HFF-Myc (cell line): ENCODE measurements around the gene MR1.

Experiments
- DNase-seq: peaks from one replicate; pipeline ENCODE4 v3.0.0-alpha.2; 2011; ENCODE audit warnings: low read depth; ENCODE audit errors: extremely low read depth
- H3K4me3 ChIP-seq: replicated peaks from 2 replicates; pipeline ENCODE4 v1.5.1; 2011; ENCODE audit warnings: low read depth, mild to moderate bottlenecking, control low read depth, low read length
- TF ChIP-seq, protein P1 (sequence below): IDR thresholded peaks from 2 replicates; pipeline ENCODE4 v1.5.1; 2012; ENCODE audit warnings: mild to moderate bottlenecking, low read depth, low read length, control low read depth; ENCODE audit errors: missing control alignments

The MR1 gene

DNA sequence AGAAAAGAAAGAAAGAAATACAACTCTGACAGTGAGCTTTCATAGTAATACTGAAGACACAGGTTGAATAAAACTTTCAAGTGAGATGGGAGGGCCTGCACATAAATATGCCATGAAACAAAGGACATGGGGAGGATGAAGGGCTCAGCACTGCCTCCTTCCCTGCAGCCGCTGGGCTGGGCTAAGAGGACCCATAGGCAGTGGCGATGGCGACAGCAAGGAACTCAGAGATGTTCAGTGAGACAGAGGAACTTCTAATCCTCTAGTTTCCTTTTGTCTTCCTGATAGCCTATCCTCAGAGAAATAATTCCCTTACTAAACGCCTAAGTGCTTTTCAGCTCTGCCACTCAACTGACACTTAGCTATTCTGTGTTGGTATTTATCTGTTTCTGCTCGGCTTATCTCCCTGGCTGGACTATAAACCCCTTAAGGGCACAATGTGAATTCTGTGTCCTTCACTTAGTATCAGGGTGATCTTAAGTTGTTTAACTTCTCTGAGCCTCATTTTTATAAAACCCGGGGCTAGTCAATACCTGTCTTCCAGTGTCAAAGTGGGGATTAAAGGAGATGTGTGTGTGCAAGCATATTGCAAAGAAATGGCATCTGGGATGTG is 30.3 kb downstream of the MR1 start:
- DNase-seq, result no peak
- TF ChIP-seq, protein P1, sequence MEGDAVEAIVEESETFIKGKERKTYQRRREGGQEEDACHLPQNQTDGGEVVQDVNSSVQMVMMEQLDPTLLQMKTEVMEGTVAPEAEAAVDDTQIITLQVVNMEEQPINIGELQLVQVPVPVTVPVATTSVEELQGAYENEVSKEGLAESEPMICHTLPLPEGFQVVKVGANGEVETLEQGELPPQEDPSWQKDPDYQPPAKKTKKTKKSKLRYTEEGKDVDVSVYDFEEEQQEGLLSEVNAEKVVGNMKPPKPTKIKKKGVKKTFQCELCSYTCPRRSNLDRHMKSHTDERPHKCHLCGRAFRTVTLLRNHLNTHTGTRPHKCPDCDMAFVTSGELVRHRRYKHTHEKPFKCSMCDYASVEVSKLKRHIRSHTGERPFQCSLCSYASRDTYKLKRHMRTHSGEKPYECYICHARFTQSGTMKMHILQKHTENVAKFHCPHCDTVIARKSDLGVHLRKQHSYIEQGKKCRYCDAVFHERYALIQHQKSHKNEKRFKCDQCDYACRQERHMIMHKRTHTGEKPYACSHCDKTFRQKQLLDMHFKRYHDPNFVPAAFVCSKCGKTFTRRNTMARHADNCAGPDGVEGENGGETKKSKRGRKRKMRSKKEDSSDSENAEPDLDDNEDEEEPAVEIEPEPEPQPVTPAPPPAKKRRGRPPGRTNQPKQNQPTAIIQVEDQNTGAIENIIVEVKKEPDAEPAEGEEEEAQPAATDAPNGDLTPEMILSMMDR, result no peak
- no peak overlapping the region for H3K4me3 ChIP-seq

DNA sequence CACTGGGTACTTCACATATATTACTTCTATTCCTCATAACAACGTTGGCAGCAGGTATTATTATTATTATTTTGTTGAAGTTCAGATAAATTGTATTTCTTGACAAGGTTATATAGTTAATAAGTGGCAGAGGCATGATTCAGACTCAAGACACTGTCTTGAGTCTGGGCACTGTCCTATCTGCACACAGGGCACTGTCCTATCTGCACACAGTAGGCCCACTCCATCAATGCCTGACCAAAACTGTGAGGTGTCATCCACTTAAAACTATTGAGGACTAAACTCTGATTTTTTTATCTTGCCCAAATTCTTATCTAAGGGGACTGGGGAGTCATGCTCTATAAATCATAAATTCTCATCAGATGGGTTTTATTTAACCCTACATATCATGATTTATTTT is 30.9 kb downstream of the MR1 start:
- no peak for DNase-seq
- no peak overlapping the region for H3K4me3 ChIP-seq
- TF ChIP-seq, protein P1, result no peak

DNA sequence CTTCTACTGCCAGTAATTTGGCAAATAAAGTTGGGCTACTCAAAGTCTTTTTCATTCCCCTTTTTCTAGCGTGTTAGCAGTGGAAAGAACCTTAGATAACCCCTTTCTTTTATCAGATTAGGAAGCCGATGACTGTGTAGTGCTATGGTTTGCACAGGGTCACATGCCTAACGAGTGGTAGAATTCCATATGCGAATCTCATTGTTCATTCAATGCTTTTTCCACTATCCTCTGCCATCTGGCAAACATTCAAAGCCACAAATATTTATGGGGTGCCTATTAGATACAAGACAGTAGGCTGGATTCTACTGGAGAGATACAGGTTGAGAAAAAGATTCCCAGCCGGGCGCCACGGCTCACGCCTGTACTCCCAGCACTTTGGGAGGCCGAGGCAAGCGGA is 39.9 kb downstream of the MR1 start:
- DNase-seq, result peak; percentile 95

DNA sequence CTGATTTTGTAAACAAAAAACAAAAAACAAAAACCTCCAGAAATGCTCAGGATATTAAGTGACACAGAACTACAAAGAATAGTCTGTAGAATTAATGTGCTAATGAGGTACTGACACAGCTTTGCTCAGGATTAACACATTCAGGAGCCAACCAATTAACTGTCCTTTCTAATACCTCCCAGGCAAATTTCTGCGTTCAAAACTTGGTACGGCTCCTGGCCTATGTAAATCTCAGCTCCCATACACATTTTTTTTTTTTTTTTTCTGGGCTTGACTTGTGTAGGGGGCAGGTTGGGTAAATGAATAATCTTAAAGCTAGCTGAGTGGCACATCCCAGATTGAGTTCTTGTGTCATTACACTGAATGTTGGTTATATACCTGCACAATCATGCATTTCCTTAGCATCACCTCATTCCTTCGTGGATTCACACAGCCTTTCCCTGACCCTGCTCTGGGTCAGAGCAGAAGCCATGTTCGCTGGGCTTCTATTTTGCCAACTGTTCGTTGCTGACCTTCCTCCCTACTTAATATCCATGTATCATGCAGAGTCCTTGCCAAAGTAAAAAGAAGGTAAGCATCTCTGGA is 42.1 kb downstream of the MR1 start:
- TF ChIP-seq, protein P1, result no peak
- DNase-seq, result no peak

More for the DNA sequence above, 39.9 kb downstream of the MR1 start:
- no peak overlapping the region for H3K4me3 ChIP-seq
- TF ChIP-seq, protein P1, result no peak

DNA sequence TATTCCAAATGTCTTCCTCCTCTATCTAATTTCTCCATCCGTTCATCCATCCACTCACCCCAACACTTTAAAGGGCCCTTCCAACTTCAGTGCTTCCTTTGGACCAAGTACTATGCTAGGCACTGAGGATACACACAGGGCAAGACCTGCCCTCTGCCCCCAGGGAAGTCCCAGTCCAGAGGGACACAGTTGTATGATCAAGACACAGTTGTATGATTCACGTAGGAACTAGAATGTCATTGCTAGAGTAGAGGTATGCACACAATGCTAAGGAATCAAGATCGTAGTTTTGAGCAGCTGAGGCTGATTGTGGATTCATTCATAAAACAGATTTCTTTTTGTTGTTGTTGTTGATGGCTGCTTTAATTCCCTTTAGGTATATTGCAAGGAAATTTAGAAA is 43.1 kb downstream of the MR1 start:
- no peak overlapping the region for H3K4me3 ChIP-seq
- no peak for DNase-seq
- TF ChIP-seq, protein P1, result no peak

More for the DNA sequence above, 42.1 kb downstream of the MR1 start:
- no peak overlapping the region for H3K4me3 ChIP-seq

DNA sequence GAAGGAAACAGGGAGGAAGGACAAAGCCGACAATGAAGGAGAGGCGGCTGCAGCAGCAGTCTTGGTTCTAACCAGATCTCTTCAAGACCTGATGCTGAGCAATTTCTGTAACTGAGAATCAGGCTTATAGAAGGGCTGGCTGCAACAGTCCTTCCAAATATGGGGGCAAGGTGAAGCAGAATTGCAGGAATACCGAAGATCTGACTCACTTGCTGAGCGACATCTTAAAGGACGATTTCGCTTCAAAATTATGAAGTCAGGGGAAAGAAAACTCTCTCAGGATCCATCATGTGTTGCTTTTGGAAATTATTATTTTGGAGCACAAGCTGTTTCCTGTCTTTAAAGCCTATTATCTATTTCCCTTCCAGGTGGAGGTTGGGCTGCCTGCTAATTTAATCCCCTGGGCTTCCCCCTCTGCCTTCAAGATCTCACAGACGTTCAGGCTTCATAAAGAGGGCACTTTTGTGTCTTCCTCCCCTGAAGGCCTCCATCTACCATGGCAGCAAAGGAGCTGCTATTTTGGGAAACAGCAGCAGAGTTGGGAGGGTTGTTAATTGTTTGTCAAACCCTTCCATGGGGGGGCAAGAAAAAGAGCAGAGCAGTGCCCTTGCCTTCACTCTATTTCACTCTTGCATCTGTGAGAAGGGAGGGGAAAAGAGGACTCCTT is 43.9 kb downstream of the MR1 start:
- no peak for DNase-seq
- no peak overlapping the region for H3K4me3 ChIP-seq
- TF ChIP-seq, protein P1, result no peak
